Stimulated activated CD4-positive, alpha-beta T cell treated with anti-CD3 and anti-CD28 coated beads, Interleukin-1b, Interleukin-23, amount 100 ng/mL, for 4 hours (primary cell): ENCODE results near the gene NEDD8.

Experiments
- DNase-seq, 2 donors: peaks; one replicate each; pipeline ENCODE4 v3.0.0-alpha.2; 2020; ENCODE audit warnings: low read depth in 2 of 2

Gene NEDD8

DNA sequence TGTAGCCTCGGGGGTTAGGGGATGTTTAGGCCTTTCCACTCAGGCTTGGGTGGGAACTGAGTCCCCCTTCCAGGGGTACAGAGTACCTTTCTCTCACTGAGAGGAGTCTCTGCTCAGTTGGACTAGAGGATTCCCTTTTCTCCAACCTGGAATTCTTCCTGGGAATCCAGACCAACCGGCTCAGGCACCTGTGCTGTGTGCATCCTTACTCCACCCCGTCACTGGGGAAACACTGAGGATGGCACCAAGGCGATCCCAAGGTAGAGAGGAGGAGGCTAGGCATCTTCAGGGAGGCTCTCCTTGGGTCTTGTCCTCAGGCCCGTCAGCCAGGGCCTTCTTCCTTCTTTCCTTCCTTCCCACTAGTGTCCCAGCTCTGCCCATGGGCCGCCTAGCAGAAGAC lies 31.7 kb upstream of the NEDD8 start:
- no peak for DNase-seq

- DNase-seq = no peak
These were observed 30.9 kb upstream of the NEDD8 start, which contains the start of gene TGM1 for GRCh38 chr14:24262821-24263733. Gene TGM1 (minus strand): TSS chr14:24263177. CDS start chr14:24262352, 825 bp downstream.

DNA sequence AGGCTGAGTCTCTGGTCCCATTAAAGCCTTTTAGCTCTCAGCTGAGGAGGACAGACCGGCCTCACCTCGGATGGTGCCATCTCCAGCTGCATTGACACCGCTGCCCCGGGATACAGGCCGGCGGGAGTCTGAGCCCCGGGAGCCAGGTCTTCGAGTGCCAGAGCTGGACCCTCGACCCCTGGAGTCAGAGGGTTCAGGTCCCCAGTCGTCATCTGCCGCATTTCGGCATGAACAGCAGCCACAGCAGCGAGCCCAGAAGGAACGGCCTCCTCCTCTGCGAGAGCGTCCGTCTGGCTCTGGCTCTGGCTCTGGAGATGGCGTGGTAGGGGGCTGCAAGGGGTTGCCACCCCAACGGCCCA lies 29.8 kb upstream of the NEDD8 start:
- no peak for DNase-seq

GRCh38 chr14:24261256-24261968 lies 29.2 kb upstream of the NEDD8 start:
- DNase-seq = no peak

GRCh38 chr14:24260780-24261157 lies 28.6 kb upstream of the NEDD8 start:
- DNase-seq = no peak

- no peak for DNase-seq
These were observed 28.0 kb upstream of the NEDD8 start for GRCh38 chr14:24260026-24260779.

GRCh38 chr14:24259282-24260025 lies 27.3 kb upstream of the NEDD8 start:
- no peak for DNase-seq

DNA sequence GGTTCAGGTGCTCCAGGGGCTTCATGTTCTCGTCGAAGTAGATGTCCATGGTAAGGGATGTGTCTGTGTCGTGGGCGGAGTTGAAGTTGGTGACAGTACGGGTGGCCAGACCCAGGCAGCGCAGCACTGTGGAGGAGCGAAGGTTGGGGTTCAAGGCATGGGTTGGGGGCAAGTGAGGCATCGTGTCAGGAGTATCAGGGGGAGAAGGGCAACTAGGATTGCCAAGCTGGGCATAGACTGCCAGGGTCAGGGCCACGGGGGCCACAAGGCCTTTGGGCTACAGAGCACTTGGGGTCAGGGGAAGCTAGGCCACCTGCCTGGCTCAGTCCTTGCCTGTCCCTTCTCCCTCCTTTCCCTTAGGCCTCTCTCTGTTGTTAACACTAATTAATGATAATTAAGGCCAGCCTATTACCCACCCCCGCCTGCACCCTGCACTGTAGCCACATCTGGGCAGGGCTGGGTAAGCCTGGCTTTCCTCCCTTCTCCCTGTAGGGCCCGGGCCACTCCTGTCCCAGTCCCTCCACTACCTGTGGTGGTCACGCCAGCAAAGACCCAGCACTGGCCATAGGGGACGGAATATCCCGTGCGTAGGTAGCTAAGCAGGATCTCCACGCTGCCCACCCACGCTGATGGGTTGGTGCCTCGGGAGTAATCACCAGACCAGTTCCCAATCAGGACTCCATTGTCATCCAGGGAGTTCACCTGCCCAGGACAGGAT lies 26.5 kb upstream of the NEDD8 start:
- no peak for DNase-seq

DNA sequence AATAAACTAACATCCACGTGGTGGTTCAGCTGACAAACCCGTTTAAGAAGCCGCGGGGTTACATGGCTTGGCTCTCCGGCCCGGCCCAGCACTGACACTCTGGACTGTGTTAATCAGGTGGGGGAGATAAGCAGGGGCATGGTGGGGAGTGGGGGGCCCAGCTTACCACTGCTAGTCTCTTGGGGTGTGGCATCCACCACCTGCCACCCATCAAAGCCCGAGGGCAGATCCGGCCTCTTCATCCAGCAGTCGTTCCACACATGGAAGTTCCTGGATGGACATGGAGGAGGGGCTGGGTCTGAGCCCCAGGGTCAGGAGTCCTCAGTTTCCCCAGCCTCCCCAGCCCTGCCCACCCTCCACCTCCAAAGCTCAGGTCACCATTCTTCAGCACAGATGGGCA lies 26.0 kb upstream of the NEDD8 start:
- no peak for DNase-seq

GRCh38 chr14:24256960-24257359 lies 24.8 kb upstream of the NEDD8 start:
- DNase-seq = no peak

DNA sequence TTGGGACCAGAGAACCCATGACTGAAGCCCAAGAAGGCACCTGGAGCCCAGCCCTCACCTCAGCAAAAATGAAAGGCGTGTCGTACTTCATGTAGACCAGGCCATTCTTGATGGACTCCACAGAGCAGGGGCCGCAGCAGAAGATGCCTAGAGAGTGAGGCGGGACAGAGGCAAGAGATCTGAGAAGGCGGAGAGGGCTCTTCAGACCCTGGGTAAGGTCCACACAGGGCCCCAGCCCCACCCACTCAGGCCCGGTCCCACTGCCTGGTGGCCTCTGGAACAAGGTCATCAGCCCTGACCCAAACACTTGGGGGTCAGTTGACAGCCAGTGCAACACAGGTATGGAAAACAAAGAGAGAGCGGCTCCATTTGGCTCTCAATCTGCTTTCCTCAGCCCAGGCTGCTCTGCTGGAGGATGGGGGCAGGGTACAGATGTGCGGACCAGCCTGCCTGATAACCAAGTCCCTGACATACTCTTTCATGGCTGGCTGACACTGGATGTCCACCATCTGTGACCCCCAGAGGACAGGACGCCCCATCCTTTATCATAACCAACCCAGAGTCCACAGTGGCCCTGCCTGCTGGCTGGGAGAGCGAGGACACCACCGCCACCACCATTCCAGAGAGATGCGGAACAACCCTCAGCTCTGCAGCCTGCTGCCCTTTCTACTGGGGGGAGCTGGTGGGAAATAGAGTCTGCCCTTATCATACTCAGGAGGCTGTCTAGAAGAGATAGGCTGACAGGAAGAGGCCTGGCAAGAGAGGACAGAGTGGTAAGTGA lies 24.0 kb upstream of the NEDD8 start:
- no peak for DNase-seq

DNA sequence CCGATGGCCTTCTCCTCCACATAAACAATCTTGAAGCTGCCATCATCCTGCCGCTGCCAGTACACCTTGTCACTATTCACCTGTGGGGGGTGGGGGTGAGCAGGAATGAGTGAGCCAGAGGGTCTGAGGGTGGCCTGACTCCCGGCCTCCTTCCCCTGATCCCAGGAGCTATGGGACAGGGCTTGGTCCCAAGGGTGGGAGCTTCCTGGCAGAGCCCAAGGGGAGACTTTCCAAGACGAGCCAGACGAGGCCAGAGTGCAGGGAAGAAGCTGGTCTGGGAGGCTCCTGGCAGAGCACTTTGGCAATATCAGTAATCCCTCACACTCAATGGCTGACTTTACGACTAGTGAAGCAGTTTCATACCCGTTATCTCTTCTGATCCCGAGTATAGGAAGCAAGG lies 23.3 kb upstream of the NEDD8 start:
- no peak for DNase-seq

- no peak for DNase-seq
These were observed 22.6 kb upstream of the NEDD8 start for GRCh38 chr14:24254630-24255392.

DNA sequence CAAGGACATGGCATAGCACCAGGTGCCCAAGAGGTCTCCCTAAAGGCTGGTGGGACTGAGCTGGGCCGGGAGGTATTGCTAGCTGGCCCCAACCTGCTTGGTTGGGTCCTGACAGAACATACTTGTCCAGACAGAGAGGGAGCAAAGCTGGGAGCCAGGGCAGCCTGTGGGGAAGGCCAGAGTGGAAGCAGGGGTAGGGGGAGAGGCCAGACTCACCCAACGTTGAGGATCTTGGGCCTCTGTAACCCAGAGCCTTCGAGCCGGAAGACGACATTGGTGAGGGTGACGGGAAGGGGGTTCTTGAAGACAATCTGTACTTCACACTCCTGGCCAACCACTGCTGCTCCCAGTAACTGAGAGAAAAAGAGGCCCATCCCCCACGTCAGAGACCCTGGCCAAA lies 21.8 kb upstream of the NEDD8 start:
- no peak for DNase-seq

DNA sequence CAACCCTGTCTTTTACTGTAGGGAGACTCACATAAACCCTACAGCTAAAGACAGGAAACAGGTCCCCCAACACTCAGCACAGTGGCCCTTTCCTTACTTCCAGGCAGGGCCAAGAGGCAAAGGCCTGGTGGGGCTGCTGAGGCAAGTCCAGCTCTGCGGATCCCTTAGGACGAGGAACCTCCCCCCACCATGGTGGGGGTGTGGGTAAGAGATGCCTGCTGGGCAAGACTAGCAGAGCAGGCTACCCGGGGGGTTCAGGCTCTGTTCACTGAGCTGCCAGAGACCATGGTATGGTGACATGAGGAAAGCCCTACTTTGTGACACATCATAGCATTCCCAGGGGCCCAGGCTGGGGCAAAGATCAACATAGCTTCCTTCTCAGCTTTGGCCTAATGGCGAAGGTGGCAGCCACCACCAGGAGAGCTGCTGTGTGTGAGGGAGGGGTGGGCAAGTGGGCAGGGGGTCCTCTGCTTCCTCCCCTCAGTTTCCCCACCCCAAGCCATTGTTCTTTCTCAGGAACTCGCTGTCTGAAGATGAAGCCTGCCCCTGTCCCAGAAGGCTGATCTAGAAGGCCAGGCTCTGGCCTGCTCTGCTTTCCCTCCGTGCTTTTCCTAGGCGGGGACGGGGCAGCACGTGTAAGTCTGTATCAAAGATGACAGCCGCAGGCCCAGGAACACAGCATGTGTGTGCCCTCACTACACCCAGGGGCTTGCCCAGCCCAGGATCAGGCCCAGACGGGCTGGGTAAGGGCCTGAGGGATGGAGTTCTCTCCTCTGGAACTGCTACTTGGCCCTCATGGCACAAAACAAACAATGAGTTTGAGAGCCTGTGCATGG lies 20.3 kb upstream of the NEDD8 start:
- DNase-seq = no peak

DNA sequence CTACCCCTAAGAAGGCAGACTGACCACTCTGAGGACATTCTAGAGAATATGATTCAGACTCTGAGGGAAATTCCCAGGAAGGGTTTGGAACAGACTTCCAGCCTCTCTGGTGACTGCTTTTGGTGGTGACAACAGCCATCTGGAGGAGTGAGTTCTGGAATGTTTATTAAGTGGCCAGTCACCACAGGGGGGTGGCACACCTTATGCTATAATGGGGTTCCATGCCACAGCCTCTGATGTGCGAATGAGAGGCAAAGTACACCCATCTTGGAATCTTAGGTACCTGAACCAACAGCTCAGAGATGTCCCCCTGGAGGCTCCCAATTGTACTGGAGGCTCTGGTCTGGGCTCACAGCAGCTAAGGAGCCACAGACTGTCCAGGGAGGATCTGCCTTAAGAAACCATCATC lies 19.7 kb upstream of the NEDD8 start:
- DNase-seq = no peak

- no peak for DNase-seq
These were observed 18.2 kb upstream of the NEDD8 start for GRCh38 chr14:24250354-24250753.

- no peak for DNase-seq
These were observed 17.3 kb upstream of the NEDD8 start for GRCh38 chr14:24249230-24250021.
